K562 (cell line): ENCODE data around the gene ZNF805. TPM values are rescaled to one million over a fixed set of nuclear protein-coding genes. Genes with fewer than 3 reads are reported as not detected.

ENCODE experiments used
- ATAC-seq: fragments of 200-7000 bp; cut with Tn5 transposase; 3 replicates; pipeline ENCODE4 v1.9.1; 2020; ENCODE audit warnings: moderate library complexity
- BruUV-seq: library from RNA; stranded (reverse); fragments of 400-500 nt; replicated peaks from 2 replicates; lab custom pipeline; 2021; lab: Mats Ljungman, UMichigan
- CTCF ChIA-PET: fragments of 300-600 bp; formaldehyde crosslinking; extraction: SDS; loops from one replicate; lab custom pipeline; 2021; ENCODE audit warnings: low intra/inter-chr PET ratio; lab: Yijun Ruan, JAX
- POLR2A ChIA-PET: fragments of 300-600, 350-650 bp; sonication (Branson Sonifier 250); formaldehyde crosslinking; extraction: SDS; loops from one replicate; lab custom pipeline; 2021; ENCODE audit warnings: antibody characterized with exemption, inconsistent platforms; lab: Yijun Ruan, JAX
- DNase-seq, 4 experiments: peaks; one replicate each; pipeline versions ENCODE4 v3.0.0 to v3.0.0-alpha.2; 2011 to 2018; ENCODE audit warnings: low spot score in 3 of 4, mixed read lengths in 3 of 4; ENCODE audit errors: extremely low read depth in 1 of 4
- FAIRE-seq: peaks from 2 replicates; lab custom pipeline; 2011; peaks lifted over from hg19 to GRCh38; lab: Jason Lieb, UNC
- H2AFZ ChIP-seq: 2 replicates; pipeline ENCODE4 v1.6.0; 2011; ENCODE audit warnings: low read depth, low read length, control low read depth, inconsistent platforms
- H3K27ac ChIP-seq: fragments of 200-600 bp; 3 replicates; pipeline ENCODE4 v1.8.0; 2011; ENCODE audit warnings: low read depth, mild to moderate bottlenecking, control low read depth, inconsistent platforms, low read length, moderate library complexity, mixed read lengths; ENCODE audit errors: extremely low read depth
- H3K27me3 ChIP-seq, 2 experiments: fragments of 300-600 bp in 1 of 2; 2 replicates in 1 of 2; 3 replicates in 1 of 2; pipeline versions ENCODE4 v1.6.0 to v1.8.0; 2011; ENCODE audit warnings: inconsistent platforms in 2 of 2, low read length in 2 of 2, mild to moderate bottlenecking in 1 of 2, mixed read lengths in 1 of 2, moderate library complexity in 1 of 2; ENCODE audit not compliant: control insufficient read depth in 2 of 2, insufficient read depth in 2 of 2
- H3K36me3 ChIP-seq: fragments of 300-600 bp; 3 replicates; pipeline ENCODE4 v1.8.0; 2011; ENCODE audit warnings: mild to moderate bottlenecking, low read length, inconsistent platforms; ENCODE audit not compliant: control insufficient read depth, insufficient read depth
- H3K4me1 ChIP-seq, 2 experiments: fragments of 200-600 bp in 1 of 2; replicated peaks in 1 of 2; 2 replicates in 1 of 2; 3 replicates in 1 of 2; pipeline versions ENCODE4 v1.5.1 to v1.8.0; 2011; ENCODE audit warnings: inconsistent platforms in 2 of 2, low read length in 2 of 2, mild to moderate bottlenecking in 1 of 2, mixed read lengths in 1 of 2, moderate library complexity in 1 of 2; ENCODE audit not compliant: control insufficient read depth in 2 of 2, insufficient read depth in 2 of 2
- H3K4me2 ChIP-seq: 2 replicates; pipeline ENCODE4 v1.6.1; 2011; ENCODE audit warnings: low read length, control low read depth, inconsistent platforms, mixed read lengths; ENCODE audit not compliant: insufficient read depth
- H3K4me3 ChIP-seq: fragments of 200-600 bp; sonication (generic), shearing (Covaris generic); 2 replicates; pipeline ENCODE4 v1.5.1; 2016; ENCODE audit warnings: control low read depth, inconsistent platforms
- H3K79me2 ChIP-seq: fragments of 200-600 bp; 3 replicates; pipeline ENCODE4 v1.8.0; 2011; ENCODE audit warnings: low read length, inconsistent platforms; ENCODE audit not compliant: control insufficient read depth, insufficient read depth
- H3K9ac ChIP-seq, 2 experiments: 2 replicates each; pipeline versions ENCODE4 v1.6.0 to v1.6.1; 2011; ENCODE audit warnings: low read depth in 2 of 2, low read length in 2 of 2, control low read depth in 1 of 2, inconsistent platforms in 1 of 2, mild to moderate bottlenecking in 1 of 2, mixed read lengths in 1 of 2; ENCODE audit not compliant: insufficient read depth in 1 of 2
- H3K9me1 ChIP-seq: one replicate; pipeline ENCODE4 v1.6.0; 2011; ENCODE audit warnings: inconsistent platforms, mild to moderate bottlenecking, low read length, moderate library complexity; ENCODE audit not compliant: control insufficient read depth, insufficient read depth
- H3K9me3 ChIP-seq: replicated peaks from 2 replicates; pipeline ENCODE4 v1.5.1; 2011; ENCODE audit warnings: low read depth, low read length, inconsistent platforms; ENCODE audit not compliant: control insufficient read depth, insufficient read depth
- H4K20me1 ChIP-seq: replicated peaks from 2 replicates; pipeline ENCODE4 v1.6.1; 2011; ENCODE audit warnings: low read length, inconsistent platforms, mixed read lengths; ENCODE audit not compliant: control insufficient read depth, insufficient read depth
- ATF3 ChIP-seq, 2 experiments: fragments of 450-650 bp in 1 of 2; sonication (generic) in 1 of 2; formaldehyde crosslinking in 1 of 2; IDR thresholded peaks in 1 of 2; conservative IDR thresholded peaks in 1 of 2; 2 replicates each; pipeline versions ENCODE4 v1.6.1 to v1.8.1; 2016 to 2023; ENCODE audit warnings: mild to moderate bottlenecking in 2 of 2, moderate library complexity in 2 of 2, inconsistent platforms in 1 of 2, missing genetic modification reagents in 1 of 2
- CCNT2 ChIP-seq: IDR thresholded peaks from 2 replicates; pipeline ENCODE4 v1.6.1; 2011; ENCODE audit warnings: borderline replicate concordance, low read depth, mild to moderate bottlenecking, moderate library complexity, mixed read lengths, low read length; ENCODE audit not compliant: insufficient read length; ENCODE audit errors: extremely low read depth
- CHCHD3 ChIP-seq: fragments of 250-450 bp; sonication (Bioruptor Pico); IDR thresholded peaks from 2 replicates; pipeline ENCODE4 v2.1.2; 2022; ENCODE audit warnings: mild to moderate bottlenecking
- CHD2 ChIP-seq: IDR thresholded peaks from 2 replicates; pipeline ENCODE4 v1.6.1; 2011; ENCODE audit warnings: low read depth, low read length
- CREB1 ChIP-seq, 2 experiments: sonication (generic) in 1 of 2; formaldehyde crosslinking in 1 of 2; IDR thresholded peaks; 2 replicates each; pipeline versions ENCODE4 v1.6.1 to v1.8.0; 2012 to 2022; ENCODE audit warnings: inconsistent platforms in 1 of 2, mild to moderate bottlenecking in 1 of 2, missing genetic modification reagents in 1 of 2, moderate library complexity in 1 of 2
- DMBX1 ChIP-seq: fragments of 250-450 bp; sonication (Bioruptor Pico); IDR thresholded peaks from 2 replicates; pipeline ENCODE4 v1.8.0; 2022; ENCODE audit warnings: inconsistent platforms, mild to moderate bottlenecking, moderate library complexity, borderline replicate concordance
- ELF4 ChIP-seq: fragments of 450-650 bp; formaldehyde crosslinking; IDR thresholded peaks from 2 replicates; pipeline ENCODE4 v1.4.0; 2022; ENCODE audit warnings: missing genetic modification characterization
- KAT7 ChIP-seq: sonication (generic); formaldehyde crosslinking; IDR thresholded peaks from 2 replicates; pipeline ENCODE4 v1.8.0; 2022; ENCODE audit warnings: missing genetic modification reagents, mild to moderate bottlenecking, borderline replicate concordance
- NR1H2 ChIP-seq: sonication (generic); formaldehyde crosslinking; IDR thresholded peaks from 2 replicates; pipeline ENCODE4 v1.4.0; 2020; ENCODE audit warnings: mild to moderate bottlenecking, missing genetic modification reagents
- PHB ChIP-seq: fragments of 250-450 bp; sonication (Bioruptor Pico); IDR thresholded peaks from 2 replicates; pipeline ENCODE4 v1.5.0; 2021
- POLR2AphosphoS2 ChIP-seq: IDR thresholded peaks from 2 replicates; pipeline ENCODE4 v1.6.1; 2012; ENCODE audit warnings: low read length, improper control_type of control experiment
- SMAD2 ChIP-seq: fragments of 150-350 bp; IDR thresholded peaks from 2 replicates; pipeline ENCODE4 v1.6.1; 2014; ENCODE audit warnings: low read depth, mild to moderate bottlenecking, low read length
- SMAD4 ChIP-seq: fragments of 250-450 bp; sonication (Bioruptor Pico); conservative IDR thresholded peaks from 2 replicates; pipeline ENCODE4 v1.8.0; 2021; ENCODE audit warnings: inconsistent platforms, mild to moderate bottlenecking, moderate library complexity
- SP1 ChIP-seq: sonication (generic); formaldehyde crosslinking; IDR thresholded peaks from 2 replicates; pipeline ENCODE4 v1.8.1; 2022; ENCODE audit warnings: mild to moderate bottlenecking, missing genetic modification reagents
- STAT5B ChIP-seq: fragments of 250-450 bp; sonication (Bioruptor Pico); IDR thresholded peaks from 2 replicates; pipeline ENCODE4 v1.8.0; 2021; ENCODE audit warnings: mild to moderate bottlenecking, inconsistent platforms
- TRIM28 ChIP-seq: fragments of 450-650 bp; IDR thresholded peaks from 2 replicates; pipeline ENCODE4 v1.6.1; 2017
- TSC22D4 ChIP-seq: fragments of 450-650 bp; IDR thresholded peaks from 2 replicates; pipeline ENCODE4 v1.6.1; 2016; ENCODE audit warnings: missing genetic modification characterization, missing biosample characterization, control low read depth
- ZBTB43 ChIP-seq: sonication (generic); formaldehyde crosslinking; IDR thresholded peaks from 2 replicates; pipeline ENCODE4 v1.8.0; 2023; ENCODE audit warnings: mild to moderate bottlenecking, missing genetic modification reagents
- ZFP1 ChIP-seq: fragments of 450-650 bp; formaldehyde crosslinking; IDR thresholded peaks from 2 replicates; pipeline ENCODE4 v1.4.0; 2020; ENCODE audit warnings: mild to moderate bottlenecking, mixed read lengths
- ZNF282 ChIP-seq: sonication (generic); formaldehyde crosslinking; IDR thresholded peaks from 2 replicates; pipeline ENCODE4 v1.8.1; 2023; ENCODE audit warnings: missing genetic modification reagents
- ZNF785 ChIP-seq: fragments of 250-450 bp; sonication (Bioruptor Pico); IDR thresholded peaks from 2 replicates; pipeline ENCODE4 v1.4.0; 2020; ENCODE audit warnings: mild to moderate bottlenecking
- WGBS: fragments of 100-300 bp; shearing (Covaris generic); methylation state at CpG from one replicate; pipeline ENCODE4 v1.1.6; 2016; ENCODE audit warnings: low coverage, mixed read lengths; ENCODE audit not compliant: insufficient coverage; ENCODE audit errors: missing lambda C conversion rate; 5-methylcytosine and 5-hydroxymethylcytosine counted together
- in situ Hi-C: fragments of 300-500 bp; cut with MboI; formaldehyde crosslinking; loops from 4 replicates; pipeline ENCODE4 v1.15.0; 2018; ENCODE audit warnings: inconsistent platforms, mixed read lengths
- intact Hi-C: fragments of 100-400 bp; cut with micrococcal nuclease; formaldehyde crosslinking; loops from 2 replicates; pipeline ENCODE4 v1.14.2; 2022
- polyA plus RNA-seq, 8 experiments: library from polyadenylated mRNA; depleted of rRNA in 4 of 8; stranded (reverse) in 5 of 8; unstranded in 3 of 8; fragments of >200 nt; fragmentation: Nextera tagmentation in 2 of 8; fragmentation: Illumina TruSeq in 1 of 8; extraction: Ambion mirVana in 2 of 8; extraction: Trizol in 1 of 8; gene quantifications; 2 replicates each; pipeline versions ENCODE4 v1.2.1 to v1.2.3, GENCODE V29; 2011 to 2014; ENCODE audit warnings: inconsistent platforms in 1 of 8, missing spikeins in 1 of 8
- total RNA-seq, 7 experiments: library from RNA; depleted of rRNA in 6 of 7; stranded (reverse); fragments of >200 nt in 6 of 7; fragmentation: Illumina TruSeq in 2 of 7; extraction: Trizol in 2 of 7; gene quantifications; 2 replicates each; pipeline versions ENCODE4 v1.2.1 to v1.2.3, GENCODE V29; 2011 to 2021; ENCODE audit warnings: low replicate concordance in 1 of 7

The ZNF805 gene
- total and polyA plus RNA-seq, 9 of the 15 experiments (the other 6 are each of a cell fraction or from before 2014, with no cell fraction given), result 0.32 to 6.7 (median 3.9) TPM

GRCh38 chr19:57191141-57192076, 49.0 kb upstream of the ZNF805 start, which contains the start of gene ZNF264:
Gene ZNF264 (plus strand): TSS chr19:57191500. CDS start chr19:57191914, 414 bp downstream.
- Histone ChIP-seq H3K27me3 (no peaks in the 10 kb centered on the region), H2AFZ (peak within 1 kb of the TSS; percentile 99), H3K79me2 (peaks cover 9% of the 10 kb centered on the region; the same call in 2 of the 3 replicates), H3K4me3 (peak within 1 kb of the TSS; percentile 61), H3K4me2 (peak within 1 kb of the TSS; percentile 84), H3K27ac (peak within 1 kb of the TSS; percentile 70), H3K36me3 (0 out of 3 replicates have a peak, but pooled peaks cover 2% of the 10 kb centered on the region), H3K9me1 (no peaks in the 10 kb centered on the region), H4K20me1 (no peaks in the 10 kb centered on the region), H3K4me1 (peaks cover 3 to 11% of the 10 kb centered on the region in 2 experiments; a peak in 3 of 5 replicates), H3K9me3 (peaks cover 11% of the 10 kb centered on the region), H3K9ac (peak within 1 kb of the TSS; percentile 67 to 86; a peak in 3 of 4 replicates)
- ATAC-seq (peak; percentile 96), DNase-seq (peak; percentile 58 to 67 (median 66)), FAIRE-seq (peak; percentile 52)
- BruUV-seq, result TSS peak; percentile 49
- intact Hi-C loops, result no loop called here
- in situ Hi-C loops, result no loop called here
- ChIA-PET POLR2A (interaction anchor here (0.7 kb wide), 1 partner anchor 130 kb away, joined by 3 read pairs; no protein-coding TSS in a partner anchor), CTCF (no interaction called here)
- 12% methylated on average over 60 of the region's 81 CpGs for WGBS
- TF ChIP-seq PHB (CRISPR knock-in tag) (no peak), NR1H2 (no peak), ZNF785 (CRISPR knock-in tag) (no peak), DMBX1 (CRISPR knock-in tag) (no peak), SMAD4 (peak; percentile 63), ELF4 (CRISPR knock-in tag) (peak; percentile 42; the same call in 1 of the 2 replicates), CCNT2 (no peak), CHCHD3 (CRISPR knock-in tag) (no peak), ZNF282 (CRISPR knock-in tag) (no peak), POLR2AphosphoS2 (no peak), ATF3 (IDR thresholded peaks at IDR 0.05) (no peak), ATF3 (CRISPR knock-in tag; conservative IDR thresholded peaks at IDR 0.05) (no peak), TSC22D4 (no peak), STAT5B (CRISPR knock-in tag) (no peak), TRIM28 (no peak), SMAD2 (no peak), KAT7 (CRISPR knock-in tag) (no peak), CREB1 (IDR thresholded peaks at IDR 0.05) (no peak), CREB1 (CRISPR knock-in tag; IDR thresholded peaks at IDR 0.05) (no peak), ZBTB43 (CRISPR knock-in tag) (no peak), CHD2 (no peak), SP1 (CRISPR knock-in tag) (no peak), ZFP1 (CRISPR knock-in tag) (no peak)
